Neural progenitor cell (in vitro differentiated cells): ENCODE data around the gene SEMA5B.

Experiments used
- EZH2 ChIP-seq: fragments of 200-600 bp; sonication (generic); IDR thresholded peaks from 2 replicates; pipeline ENCODE4 v1.6.1; 2017; ENCODE audit warnings: antibody characterized with exemption, mild to moderate bottlenecking, moderate library complexity
- TF ChIP-seq, protein P1 (sequence below): fragments of 200-600 bp; sonication (generic); IDR thresholded peaks from 2 replicates; pipeline ENCODE4 v1.5.1; 2017; ENCODE audit warnings: antibody characterized with exemption, mild to moderate bottlenecking

DNA sequence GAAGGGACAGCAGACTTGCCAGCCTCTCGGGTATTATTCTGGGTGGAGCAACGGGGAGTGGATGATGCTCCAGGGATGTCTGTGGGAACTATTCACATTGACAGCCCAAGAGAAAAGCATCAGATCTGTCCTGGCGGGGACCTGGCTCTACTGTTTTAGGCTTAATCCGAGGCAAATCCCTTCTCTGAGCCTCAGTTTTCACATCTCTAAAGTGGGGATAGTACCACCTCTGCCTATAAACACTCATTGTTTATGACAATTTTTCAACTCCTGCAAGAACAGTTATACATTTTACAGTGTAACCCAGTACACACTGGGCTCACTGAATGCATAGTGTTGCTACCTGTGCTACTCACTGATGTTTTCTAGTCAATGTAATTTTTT lies 48.5 kb upstream of the SEMA5B start:
- TF ChIP-seq, protein P1, sequence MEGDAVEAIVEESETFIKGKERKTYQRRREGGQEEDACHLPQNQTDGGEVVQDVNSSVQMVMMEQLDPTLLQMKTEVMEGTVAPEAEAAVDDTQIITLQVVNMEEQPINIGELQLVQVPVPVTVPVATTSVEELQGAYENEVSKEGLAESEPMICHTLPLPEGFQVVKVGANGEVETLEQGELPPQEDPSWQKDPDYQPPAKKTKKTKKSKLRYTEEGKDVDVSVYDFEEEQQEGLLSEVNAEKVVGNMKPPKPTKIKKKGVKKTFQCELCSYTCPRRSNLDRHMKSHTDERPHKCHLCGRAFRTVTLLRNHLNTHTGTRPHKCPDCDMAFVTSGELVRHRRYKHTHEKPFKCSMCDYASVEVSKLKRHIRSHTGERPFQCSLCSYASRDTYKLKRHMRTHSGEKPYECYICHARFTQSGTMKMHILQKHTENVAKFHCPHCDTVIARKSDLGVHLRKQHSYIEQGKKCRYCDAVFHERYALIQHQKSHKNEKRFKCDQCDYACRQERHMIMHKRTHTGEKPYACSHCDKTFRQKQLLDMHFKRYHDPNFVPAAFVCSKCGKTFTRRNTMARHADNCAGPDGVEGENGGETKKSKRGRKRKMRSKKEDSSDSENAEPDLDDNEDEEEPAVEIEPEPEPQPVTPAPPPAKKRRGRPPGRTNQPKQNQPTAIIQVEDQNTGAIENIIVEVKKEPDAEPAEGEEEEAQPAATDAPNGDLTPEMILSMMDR = no peak
- TF ChIP-seq EZH2 = no peak
